H9 (cell line): Measurements from ENCODE around the gene MCHR1. TPM values are rescaled to one million over a fixed set of nuclear protein-coding genes. Genes with fewer than 3 reads are reported as not detected.

ENCODE experiments used
- DNase-seq: peaks from one replicate; pipeline ENCODE4 v3.0.0-alpha.2; 2017
- H2AFZ ChIP-seq: one replicate; pipeline ENCODE4 v1.6.1; 2013; ENCODE audit warnings: mild to moderate bottlenecking, low read length, control low read depth, moderate library complexity
- H2AK5ac ChIP-seq: 2 replicates; pipeline ENCODE4 v1.6.1; 2013; ENCODE audit warnings: low read length, control low read depth, mixed read lengths; ENCODE audit not compliant: insufficient read length
- H2BK120ac ChIP-seq: one replicate; pipeline ENCODE4 v1.6.1; 2013; ENCODE audit warnings: low read depth, mild to moderate bottlenecking, low read length, control low read depth, inconsistent platforms; ENCODE audit not compliant: poor library complexity, severe bottlenecking
- H2BK12ac ChIP-seq: 2 replicates; pipeline ENCODE4 v1.6.1; 2013; ENCODE audit warnings: low read length, control low read depth, mixed read lengths, low read depth; ENCODE audit not compliant: insufficient read length
- H2BK15ac ChIP-seq: 2 replicates; pipeline ENCODE4 v1.6.1; 2013; ENCODE audit warnings: low read depth, low read length, control low read depth
- H2BK20ac ChIP-seq: one replicate; pipeline ENCODE4 v1.6.1; 2013; ENCODE audit warnings: low read depth, mild to moderate bottlenecking, low read length, control low read depth, inconsistent platforms; ENCODE audit not compliant: poor library complexity, severe bottlenecking
- H2BK5ac ChIP-seq: 2 replicates; pipeline ENCODE4 v1.6.1; 2013; ENCODE audit warnings: low read length, control low read depth, mixed read lengths; ENCODE audit not compliant: insufficient read length
- H3K14ac ChIP-seq: 2 replicates; pipeline ENCODE4 v1.6.1; 2013; ENCODE audit warnings: low read length, control low read depth; ENCODE audit not compliant: insufficient read depth
- H3K18ac ChIP-seq: 2 replicates; pipeline ENCODE4 v1.6.1; 2013; ENCODE audit warnings: low read depth, mild to moderate bottlenecking, mixed read lengths, low read length, control low read depth; ENCODE audit not compliant: insufficient read length
- H3K23ac ChIP-seq: 2 replicates; pipeline ENCODE4 v1.6.1; 2013; ENCODE audit warnings: low read length, control low read depth, mixed read lengths, low read depth; ENCODE audit not compliant: insufficient read length
- H3K23me2 ChIP-seq: 2 replicates; pipeline ENCODE4 v1.6.1; 2013; ENCODE audit warnings: low read depth, mild to moderate bottlenecking, mixed read lengths, low read length, control low read depth; ENCODE audit not compliant: insufficient read length, poor library complexity, severe bottlenecking
- H3K27ac ChIP-seq: 2 replicates; pipeline ENCODE4 v1.5.1; 2013; ENCODE audit warnings: low read length, control low read depth, mixed read lengths, low read depth; ENCODE audit not compliant: insufficient read length
- H3K27me3 ChIP-seq: 2 replicates; pipeline ENCODE4 v1.6.1; 2013; ENCODE audit warnings: low read length, control low read depth, inconsistent platforms; ENCODE audit not compliant: insufficient read depth
- H3K4ac ChIP-seq: 2 replicates; pipeline ENCODE4 v1.6.1; 2013; ENCODE audit warnings: low read depth, mild to moderate bottlenecking, control low read depth, inconsistent platforms, low read length, moderate library complexity
- H3K4me1 ChIP-seq: 2 replicates; pipeline ENCODE4 v1.6.1; 2013; ENCODE audit warnings: low read length, control low read depth, inconsistent platforms; ENCODE audit not compliant: insufficient read depth
- H3K4me2 ChIP-seq: 2 replicates; pipeline ENCODE4 v1.6.1; 2013; ENCODE audit warnings: low read length, control low read depth, mixed read lengths; ENCODE audit not compliant: insufficient read length, insufficient read depth
- H3K56ac ChIP-seq: 2 replicates; pipeline ENCODE4 v1.6.1; 2013; ENCODE audit warnings: low read depth, mild to moderate bottlenecking, mixed read lengths, low read length, control low read depth; ENCODE audit not compliant: insufficient read length
- H3K79me1 ChIP-seq: 2 replicates; pipeline ENCODE4 v1.6.1; 2013; ENCODE audit warnings: low read depth, mild to moderate bottlenecking, moderate library complexity, low read length, control low read depth, inconsistent platforms; ENCODE audit not compliant: insufficient read depth, poor library complexity, severe bottlenecking
- H3K79me2 ChIP-seq: 2 replicates; pipeline ENCODE4 v1.6.1; 2013; ENCODE audit warnings: low read length, control low read depth, inconsistent platforms; ENCODE audit not compliant: insufficient read depth
- H3K9ac ChIP-seq: 2 replicates; pipeline ENCODE4 v1.6.1; 2013; ENCODE audit warnings: low read length, control low read depth, mixed read lengths; ENCODE audit not compliant: insufficient read length; ENCODE audit errors: extremely low read depth
- H3K9me3 ChIP-seq: one replicate; pipeline ENCODE4 v1.6.1; 2013; ENCODE audit warnings: low read depth, low read length, inconsistent platforms; ENCODE audit not compliant: control insufficient read depth
- H3T11ph ChIP-seq: one replicate; pipeline ENCODE4 v1.6.1; 2013; ENCODE audit warnings: mild to moderate bottlenecking, low read length, control low read depth, inconsistent platforms
- H4K20me1 ChIP-seq: one replicate; pipeline ENCODE4 v1.6.1; 2013; ENCODE audit not compliant: control insufficient read depth, insufficient read length, insufficient read depth
- H4K5ac ChIP-seq: 2 replicates; pipeline ENCODE4 v1.6.1; 2013; ENCODE audit warnings: low read depth, mild to moderate bottlenecking, mixed read lengths, low read length, control low read depth; ENCODE audit not compliant: insufficient read length
- H4K8ac ChIP-seq: replicated peaks from 2 replicates; pipeline ENCODE4 v1.6.1; 2013; ENCODE audit warnings: low read length, control low read depth, mixed read lengths, low read depth; ENCODE audit not compliant: insufficient read length
- H4K91ac ChIP-seq: 2 replicates; pipeline ENCODE4 v1.6.1; 2013; ENCODE audit warnings: low read depth, mild to moderate bottlenecking, moderate library complexity, mixed read lengths, low read length, control low read depth; ENCODE audit not compliant: insufficient read length
- H3K27ac Mint-ChIP-seq, 3 experiments: 2 replicates in 2 of 3; 3 replicates in 1 of 3; pipeline ENCODE4 v1.8.0; 2020 to 2021; ENCODE audit warnings: mixed read lengths in 3 of 3, mild to moderate bottlenecking in 1 of 3, moderate library complexity in 1 of 3
- H3K27me3 Mint-ChIP-seq: 2 replicates; pipeline ENCODE4 v1.8.0; 2021; ENCODE audit warnings: low read depth, mild to moderate bottlenecking, moderate library complexity, mixed read lengths
- H3K36me3 Mint-ChIP-seq, 3 experiments: 2 replicates in 2 of 3; 3 replicates in 1 of 3; pipeline ENCODE4 v1.8.0; 2020 to 2021; ENCODE audit warnings: low read depth in 3 of 3, mixed read lengths in 3 of 3; ENCODE audit not compliant: insufficient read depth in 1 of 3
- H3K4me1 Mint-ChIP-seq, 2 experiments: 2 replicates each; pipeline ENCODE4 v1.8.0; 2020; ENCODE audit warnings: mixed read lengths in 2 of 2
- H3K4me3 Mint-ChIP-seq, 2 experiments: 2 replicates in 1 of 2; 3 replicates in 1 of 2; pipeline ENCODE4 v1.8.0; 2020 to 2021; ENCODE audit warnings: mild to moderate bottlenecking in 2 of 2, mixed read lengths in 2 of 2, moderate library complexity in 1 of 2
- H3K9me3 Mint-ChIP-seq, 2 experiments: 2 replicates in 1 of 2; 3 replicates in 1 of 2; pipeline ENCODE4 v1.8.0; 2020; ENCODE audit warnings: mild to moderate bottlenecking in 2 of 2, mixed read lengths in 2 of 2, moderate library complexity in 1 of 2
- WGBS: extraction: QIAGEN DNeasy Blood & Tissue Kit; methylation state at CpG from one replicate; pipeline ENCODE4 v1.1.7; 2013; ENCODE audit warnings: missing lambda C conversion rate, low lambda C conversion rate, mixed read lengths; ENCODE audit not compliant: insufficient read length; ENCODE audit errors: extremely low coverage; 5-methylcytosine and 5-hydroxymethylcytosine counted together
- total RNA-seq: library from RNA; stranded (reverse); gene quantifications from 2 replicates; pipeline ENCODE4 v1.2.1, GENCODE V29; 2021
- TF ChIP-seq, protein P1 (sequence below): fragments of 200-600 bp; sonication (generic); conservative IDR thresholded peaks from 3 replicates; pipeline ENCODE4 v1.8.0; 2021; ENCODE audit warnings: antibody characterized with exemption, mild to moderate bottlenecking

MCHR1 gene
- total RNA-seq, 1 experiment from 2014 or later = 2.9 TPM

GRCh38 chr22:40671796-40672360 is 7.4 kb upstream of the MCHR1 start:
- Histone ChIP-seq H4K5ac (no peak overlapping the region), H2BK15ac (no peak overlapping the region), H2AK5ac (no peak overlapping the region), H2AFZ (no peak overlapping the region), H3K79me2 (no peaks in the 10 kb centered on the region), H4K91ac (no peak overlapping the region), H4K20me1 (no peaks in the 10 kb centered on the region), H3K56ac (no peak overlapping the region), H3K9me3 (no peaks in the 10 kb centered on the region), H3K14ac (no peak overlapping the region), H3K79me1 (no peaks in the 10 kb centered on the region), H3K27ac (no peak overlapping the region), H2BK20ac (no peak overlapping the region), H3K27me3 (no peaks in the 10 kb centered on the region), H3K4me2 (no peak overlapping the region), H3K18ac (no peak overlapping the region), H2BK12ac (no peak overlapping the region), H2BK5ac (no peak overlapping the region), H3K4me1 (no peaks in the 10 kb centered on the region; the same call in 1 of the 2 replicates), H2BK120ac (no peak overlapping the region), H3T11ph (no peak overlapping the region), H3K23ac (no peak overlapping the region), H3K4ac (no peak overlapping the region), H3K23me2 (no peaks in the 10 kb centered on the region), H3K9ac (no peak overlapping the region), H4K8ac (no peak overlapping the region)
- Mint-ChIP-seq H3K4me3 (no peak overlapping the region), H3K36me3 (peaks cover 0 to 1% (median 0%) of the 10 kb centered on the region in 3 experiments; a peak in 1 of 7 replicates), H3K4me1 (peaks cover 6 to 7% of the 10 kb centered on the region in 2 experiments), H3K9me3 (peaks cover 0 to 2% of the 10 kb centered on the region in 2 experiments; a peak in 2 of 5 replicates), H3K27ac (no peak overlapping the region), H3K27me3 (peaks cover 2% of the 10 kb centered on the region)
- no peak for DNase-seq
- no CpG with 5 or more reads among the region's 7 CpGs for WGBS
- TF ChIP-seq, protein P1, sequence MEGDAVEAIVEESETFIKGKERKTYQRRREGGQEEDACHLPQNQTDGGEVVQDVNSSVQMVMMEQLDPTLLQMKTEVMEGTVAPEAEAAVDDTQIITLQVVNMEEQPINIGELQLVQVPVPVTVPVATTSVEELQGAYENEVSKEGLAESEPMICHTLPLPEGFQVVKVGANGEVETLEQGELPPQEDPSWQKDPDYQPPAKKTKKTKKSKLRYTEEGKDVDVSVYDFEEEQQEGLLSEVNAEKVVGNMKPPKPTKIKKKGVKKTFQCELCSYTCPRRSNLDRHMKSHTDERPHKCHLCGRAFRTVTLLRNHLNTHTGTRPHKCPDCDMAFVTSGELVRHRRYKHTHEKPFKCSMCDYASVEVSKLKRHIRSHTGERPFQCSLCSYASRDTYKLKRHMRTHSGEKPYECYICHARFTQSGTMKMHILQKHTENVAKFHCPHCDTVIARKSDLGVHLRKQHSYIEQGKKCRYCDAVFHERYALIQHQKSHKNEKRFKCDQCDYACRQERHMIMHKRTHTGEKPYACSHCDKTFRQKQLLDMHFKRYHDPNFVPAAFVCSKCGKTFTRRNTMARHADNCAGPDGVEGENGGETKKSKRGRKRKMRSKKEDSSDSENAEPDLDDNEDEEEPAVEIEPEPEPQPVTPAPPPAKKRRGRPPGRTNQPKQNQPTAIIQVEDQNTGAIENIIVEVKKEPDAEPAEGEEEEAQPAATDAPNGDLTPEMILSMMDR = no peak
